ENCODE results near the gene PZP. TPM values are rescaled to one million over a fixed set of nuclear protein-coding genes. Genes with fewer than 3 reads are reported as not detected.

The PZP gene
- total RNA-seq, 1 donor from 2014 or later, result not detected

DNA sequence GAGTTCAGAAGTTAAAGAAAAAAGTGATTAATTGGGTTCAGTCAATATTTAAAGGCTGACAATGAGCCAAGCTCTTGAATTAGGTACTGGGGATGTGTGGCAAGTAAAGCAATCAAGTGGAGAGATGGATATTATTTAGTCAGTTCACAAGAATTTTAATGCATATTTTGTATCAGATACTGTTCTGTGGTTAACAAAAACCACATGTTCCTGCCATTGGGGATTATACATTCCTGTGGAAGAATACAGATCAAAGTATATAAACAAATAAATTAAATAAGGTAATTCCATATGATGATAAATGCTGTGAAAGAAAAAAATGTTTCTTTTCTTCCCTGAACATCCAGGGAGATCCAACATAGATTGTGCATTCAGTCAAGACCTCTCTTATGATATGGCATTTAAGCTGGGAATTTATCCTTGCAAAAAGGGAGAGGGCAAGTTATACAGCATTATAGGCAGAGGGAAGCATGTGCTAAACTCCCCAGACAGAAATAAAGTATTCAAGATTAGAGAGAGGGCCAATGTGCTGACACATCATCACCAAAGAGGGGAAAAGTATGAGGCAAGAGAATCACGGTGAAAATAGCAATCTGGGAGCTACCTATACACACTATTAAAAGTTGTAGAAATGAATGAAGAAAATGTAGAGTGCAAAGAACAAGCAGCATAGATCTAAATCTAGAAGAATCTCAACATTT lies 74.8 kb downstream of the PZP start:
- Mint-ChIP-seq H3K9me3 (no peaks in the 10 kb centered on the region), H3K4me3 (ENCODE audit: low read depth) (no peak overlapping the region), H3K36me3 (ENCODE audit: low read depth) (no peaks in the 10 kb centered on the region), H3K4me1 (ENCODE audit: low read depth) (no peaks in the 10 kb centered on the region), H3K27me3 (ENCODE audit: low read depth) (no peaks in the 10 kb centered on the region), H3K27ac (no peak overlapping the region)
- intact Hi-C loops (cut with micrococcal nuclease), result no loop called here
- DNase-seq (ENCODE audit: low spot score), result no peak

GRCh38 chr12:9132008-9132535 lies 76.1 kb downstream of the PZP start:
- no peak for DNase-seq (ENCODE audit: low spot score)
- no peaks in the 10 kb centered on the region for H3K36me3 Mint-ChIP-seq (ENCODE audit: low read depth)
- H3K27ac Mint-ChIP-seq, result no peak overlapping the region
- no peaks in the 10 kb centered on the region for H3K9me3 Mint-ChIP-seq
- H3K27me3 Mint-ChIP-seq (ENCODE audit: low read depth), result no peaks in the 10 kb centered on the region
- no peak overlapping the region for H3K4me3 Mint-ChIP-seq (ENCODE audit: low read depth)
- intact Hi-C loops (cut with micrococcal nuclease), result no loop called here
- H3K4me1 Mint-ChIP-seq (ENCODE audit: low read depth), result no peaks in the 10 kb centered on the region

DNA sequence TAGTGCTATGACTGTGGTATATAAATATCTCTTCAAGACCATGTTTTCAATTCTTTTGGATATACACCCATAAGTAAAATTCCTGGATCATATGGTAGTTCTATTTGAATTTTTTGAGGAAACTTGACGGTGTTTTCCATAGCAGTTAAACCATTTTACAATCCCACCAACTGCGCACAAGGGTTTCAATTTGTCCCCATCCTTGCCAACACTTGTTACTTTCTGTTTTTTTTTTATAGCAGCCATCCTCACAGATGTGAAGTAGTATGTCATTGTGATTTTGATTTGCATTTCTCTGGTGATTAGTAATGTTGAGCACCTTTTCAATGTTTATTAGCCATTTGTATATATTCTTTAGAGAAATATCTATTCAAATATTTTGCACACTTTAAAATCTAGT lies 78.0 kb downstream of the PZP start:
- intact Hi-C loops (cut with micrococcal nuclease), result no loop called here
- Mint-ChIP-seq H3K4me3 (ENCODE audit: low read depth) (no peak overlapping the region), H3K27ac (no peak overlapping the region), H3K4me1 (ENCODE audit: low read depth) (no peaks in the 10 kb centered on the region), H3K9me3 (no peaks in the 10 kb centered on the region), H3K36me3 (ENCODE audit: low read depth) (no peaks in the 10 kb centered on the region), H3K27me3 (ENCODE audit: low read depth) (no peaks in the 10 kb centered on the region)
- DNase-seq (ENCODE audit: low spot score), result no peak

- Mint-ChIP-seq H3K9me3 (no peaks in the 10 kb centered on the region), H3K4me3 (ENCODE audit: low read depth) (no peak overlapping the region), H3K27ac (no peak overlapping the region), H3K27me3 (ENCODE audit: low read depth) (no peaks in the 10 kb centered on the region), H3K4me1 (ENCODE audit: low read depth) (no peaks in the 10 kb centered on the region), H3K36me3 (ENCODE audit: low read depth) (no peaks in the 10 kb centered on the region)
- DNase-seq (ENCODE audit: low spot score), result no peak
- intact Hi-C loops (cut with micrococcal nuclease), result no loop called here
Observed at GRCh38 chr12:9127936-9128663, 80.1 kb downstream of the PZP start.

- intact Hi-C loops (cut with micrococcal nuclease), result no loop called here
- no peaks in the 10 kb centered on the region for H3K36me3 Mint-ChIP-seq (ENCODE audit: low read depth)
- H3K27me3 Mint-ChIP-seq (ENCODE audit: low read depth), result no peaks in the 10 kb centered on the region
- no peaks in the 10 kb centered on the region for H3K4me1 Mint-ChIP-seq (ENCODE audit: low read depth)
- H3K9me3 Mint-ChIP-seq, result no peaks in the 10 kb centered on the region
- DNase-seq (ENCODE audit: low spot score), result no peak
- no peak overlapping the region for H3K27ac Mint-ChIP-seq
- no peak overlapping the region for H3K4me3 Mint-ChIP-seq (ENCODE audit: low read depth)
Observed at GRCh38 chr12:9127484-9127883, 80.7 kb downstream of the PZP start.

GRCh38 chr12:9124383-9125031 lies 83.7 kb downstream of the PZP start:
- H3K36me3 Mint-ChIP-seq (ENCODE audit: low read depth), result no peaks in the 10 kb centered on the region
- no peaks in the 10 kb centered on the region for H3K9me3 Mint-ChIP-seq
- intact Hi-C loops (cut with micrococcal nuclease), result no loop called here
- H3K4me1 Mint-ChIP-seq (ENCODE audit: low read depth), result no peaks in the 10 kb centered on the region
- DNase-seq (ENCODE audit: low spot score), result no peak
- H3K27ac Mint-ChIP-seq, result no peak overlapping the region
- H3K4me3 Mint-ChIP-seq (ENCODE audit: low read depth), result no peak overlapping the region
- H3K27me3 Mint-ChIP-seq (ENCODE audit: low read depth), result no peaks in the 10 kb centered on the region

DNA sequence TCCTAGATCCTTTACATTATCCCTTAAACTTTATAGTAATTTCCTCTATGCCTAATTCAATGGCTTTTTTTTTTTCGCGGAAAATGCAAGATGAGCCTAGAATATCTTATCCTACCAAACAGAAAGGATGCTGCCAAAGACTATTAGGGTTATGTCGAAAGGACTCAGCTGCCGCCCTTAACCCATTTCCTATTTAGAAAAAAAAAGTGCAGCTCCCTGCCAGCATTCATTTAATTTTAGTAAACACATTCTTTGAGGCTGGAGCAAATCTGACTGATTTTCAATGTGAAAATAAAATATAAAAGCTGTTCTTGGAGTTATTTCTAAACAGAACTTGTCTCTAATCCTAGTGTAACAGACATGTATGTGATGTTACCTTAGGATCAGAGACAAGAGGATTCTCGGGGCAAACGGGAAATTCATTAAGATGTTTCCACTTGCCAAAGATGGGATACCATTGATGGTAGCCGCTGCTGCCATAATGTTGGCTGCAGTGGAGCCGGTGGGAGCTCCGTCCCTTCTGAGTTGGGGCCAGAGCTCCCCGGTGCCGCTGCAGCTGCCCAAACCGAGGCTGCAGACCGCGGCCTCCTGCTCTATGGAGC lies 84.3 kb downstream of the PZP start:
- H3K27ac Mint-ChIP-seq, result no peak overlapping the region
- no peaks in the 10 kb centered on the region for H3K4me1 Mint-ChIP-seq (ENCODE audit: low read depth)
- no peaks in the 10 kb centered on the region for H3K9me3 Mint-ChIP-seq
- no peaks in the 10 kb centered on the region for H3K27me3 Mint-ChIP-seq (ENCODE audit: low read depth)
- H3K36me3 Mint-ChIP-seq (ENCODE audit: low read depth), result no peaks in the 10 kb centered on the region
- no peak for DNase-seq (ENCODE audit: low spot score)
- no peak overlapping the region for H3K4me3 Mint-ChIP-seq (ENCODE audit: low read depth)
- intact Hi-C loops (cut with micrococcal nuclease), result no loop called here

DNA sequence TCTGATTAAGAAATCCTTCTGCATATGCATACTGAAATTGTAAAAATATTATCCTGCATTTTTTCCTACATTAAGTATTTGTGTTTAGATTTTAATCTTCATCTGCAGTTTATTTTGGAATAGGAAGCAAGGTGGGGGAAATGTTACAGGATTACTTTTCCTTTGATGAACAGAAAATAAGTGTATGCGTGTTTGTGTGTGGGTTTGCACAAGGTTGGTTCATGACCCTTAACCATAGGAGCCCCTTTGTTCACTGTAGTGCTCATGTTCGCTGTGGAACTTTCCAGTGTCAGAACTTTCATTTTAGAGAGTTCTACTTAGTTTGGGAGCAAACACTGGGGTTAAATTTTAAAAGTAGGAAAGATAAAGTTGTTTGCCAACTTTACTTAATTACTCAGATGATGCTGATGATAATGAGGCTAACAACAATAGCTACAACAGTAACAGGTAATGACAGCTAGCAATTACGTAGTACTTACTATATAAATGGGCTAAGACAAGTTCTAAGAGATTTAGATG lies 86.0 kb downstream of the PZP start:
- no peak overlapping the region for H3K27ac Mint-ChIP-seq
- no peaks in the 10 kb centered on the region for H3K9me3 Mint-ChIP-seq
- no peaks in the 10 kb centered on the region for H3K4me1 Mint-ChIP-seq (ENCODE audit: low read depth)
- H3K27me3 Mint-ChIP-seq (ENCODE audit: low read depth), result peaks cover 2% of the 10 kb centered on the region
- intact Hi-C loops (cut with micrococcal nuclease), result no loop called here
- DNase-seq (ENCODE audit: low spot score), result no peak
- H3K4me3 Mint-ChIP-seq (ENCODE audit: low read depth), result no peak overlapping the region
- H3K36me3 Mint-ChIP-seq (ENCODE audit: low read depth), result no peaks in the 10 kb centered on the region

- no peak overlapping the region for H3K4me3 Mint-ChIP-seq (ENCODE audit: low read depth)
- H3K9me3 Mint-ChIP-seq, result no peaks in the 10 kb centered on the region
- intact Hi-C loops (cut with micrococcal nuclease), result no loop called here
- peaks cover 7% of the 10 kb centered on the region for H3K4me1 Mint-ChIP-seq (ENCODE audit: low read depth)
- no peak overlapping the region for H3K27ac Mint-ChIP-seq
- DNase-seq (ENCODE audit: low spot score), result no peak
- no peaks in the 10 kb centered on the region for H3K36me3 Mint-ChIP-seq (ENCODE audit: low read depth)
- H3K27me3 Mint-ChIP-seq (ENCODE audit: low read depth), result peaks cover 2% of the 10 kb centered on the region
Observed at GRCh38 chr12:9120487-9121184, 87.6 kb downstream of the PZP start.

DNA sequence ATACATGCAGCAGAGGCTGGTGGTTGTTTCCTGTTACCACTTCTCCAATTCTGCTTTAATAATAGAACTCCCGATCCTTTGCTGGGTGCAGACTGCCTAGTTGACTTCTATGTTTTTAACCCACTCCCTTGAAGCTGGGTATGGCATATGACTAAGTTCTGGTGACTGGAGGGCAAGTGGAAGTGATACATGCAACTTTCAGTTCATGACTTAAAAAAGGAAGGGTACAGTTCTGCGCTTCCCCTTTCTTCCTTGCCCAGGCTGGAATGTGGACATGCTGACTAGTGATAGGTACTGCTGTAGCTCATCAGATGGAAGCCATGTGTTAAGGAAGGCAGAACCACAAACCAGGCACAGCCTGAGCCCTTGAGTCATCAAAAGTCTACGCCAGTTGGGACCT lies 90.0 kb downstream of the PZP start:
- no peak for DNase-seq (ENCODE audit: low spot score)
- Mint-ChIP-seq H3K9me3 (no peaks in the 10 kb centered on the region), H3K4me1 (ENCODE audit: low read depth) (peaks cover 7% of the 10 kb centered on the region), H3K36me3 (ENCODE audit: low read depth) (no peaks in the 10 kb centered on the region), H3K4me3 (ENCODE audit: low read depth) (no peak overlapping the region), H3K27me3 (ENCODE audit: low read depth) (peaks cover 2% of the 10 kb centered on the region), H3K27ac (no peak overlapping the region)
- intact Hi-C loops (cut with micrococcal nuclease), result no loop called here

DNA sequence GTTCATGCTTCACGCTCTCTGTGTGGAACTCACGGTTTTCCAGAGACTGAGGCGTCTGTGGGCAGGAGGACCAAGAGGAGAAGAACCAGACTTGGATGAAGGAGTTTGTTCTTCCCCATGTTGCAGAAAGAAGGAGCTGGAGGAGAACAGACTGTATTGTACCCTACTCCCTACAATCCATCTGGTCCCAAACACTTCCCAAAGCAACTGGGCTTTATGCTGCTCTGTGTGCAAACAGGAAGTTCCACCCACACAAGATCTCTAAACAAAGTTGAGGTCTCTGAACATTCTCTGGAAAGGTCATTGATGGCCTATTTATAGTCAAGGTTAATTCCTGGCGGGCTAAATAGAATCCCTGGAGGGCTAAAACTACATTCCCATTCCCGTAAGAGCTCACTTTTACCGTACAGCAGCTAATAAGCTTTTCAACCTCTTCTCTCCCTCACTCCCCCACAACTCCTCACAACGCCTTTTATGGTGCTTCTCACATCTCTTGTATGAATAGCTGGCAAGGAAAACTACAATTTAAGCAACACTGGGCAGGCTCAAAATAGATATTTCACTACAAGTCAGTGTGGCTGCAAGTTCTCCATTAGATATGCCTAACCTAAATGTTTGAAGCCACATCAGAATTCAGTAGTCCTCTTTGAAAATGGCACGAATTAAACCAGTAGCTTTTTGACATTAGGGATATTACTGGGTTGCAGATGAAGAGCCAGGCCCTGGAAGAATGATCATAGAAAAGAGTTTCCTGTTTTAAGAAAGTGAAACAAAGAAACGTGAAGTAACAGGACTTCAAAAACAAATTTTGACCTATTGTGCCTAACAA lies 92.2 kb downstream of the PZP start, which contains the start of gene A2M:
A2M (minus strand) TSS at position 189 of the 829 bp plus-strand sequence; CDS start at position 119, 70 bp downstream.
- peaks cover 6% of the 10 kb centered on the region for H3K27me3 Mint-ChIP-seq (ENCODE audit: low read depth)
- H3K36me3 Mint-ChIP-seq (ENCODE audit: low read depth), result no peaks in the 10 kb centered on the region
- H3K4me1 Mint-ChIP-seq (ENCODE audit: low read depth), result peaks cover 7% of the 10 kb centered on the region
- no peak for DNase-seq (ENCODE audit: low spot score)
- intact Hi-C loops (cut with micrococcal nuclease), result no loop called here
- no peak within 1 kb of the TSS for H3K27ac Mint-ChIP-seq
- H3K9me3 Mint-ChIP-seq, result no peaks in the 10 kb centered on the region
- H3K4me3 Mint-ChIP-seq (ENCODE audit: low read depth), result no peak within 1 kb of the TSS

Data from activated T-helper 2 cell treated with anti-CD3 and anti-CD28 coated beads, Interferon-gamma antibody, Interleukin-2, Interleukin-4, amounts not matched to agents 10 μg/mL and 5 μg/mL and 100 μg/mL, durations not matched to agents 14 hours and 24 hours and 36 hours (primary cell).